HG03175 (cell line): ENCODE data around the gene MAP3K9.
"Not testable (repeated sequence)": the region's sequence is repeated elsewhere in the genome, so short reads cannot be mapped to it uniquely, and the experiment has no call there.

Experiments used
- ATAC-seq: cut with Tn5 transposase; IDR thresholded peaks from one replicate; pipeline ENCODE4 v1.9.1; 2021; ENCODE audit warnings: mild to moderate bottlenecking, moderate library complexity; ENCODE audit not compliant: unreplicated experiment

Gene MAP3K9

GRCh38 chr14:70726651-70727375 is 82.5 kb downstream of the MAP3K9 start:
- no peak for ATAC-seq

GRCh38 chr14:70724944-70725343 is 84.4 kb downstream of the MAP3K9 start:
- no peak for ATAC-seq

GRCh38 chr14:70724110-70724509 is 85.2 kb downstream of the MAP3K9 start:
- no peak for ATAC-seq

GRCh38 chr14:70723276-70723675 is 86.0 kb downstream of the MAP3K9 start:
- ATAC-seq = no peak

- ATAC-seq = no peak
Measured at GRCh38 chr14:70722418-70722817, 86.9 kb downstream of the MAP3K9 start.

GRCh38 chr14:70721542-70721941 is 87.8 kb downstream of the MAP3K9 start:
- no peak for ATAC-seq

- no peak for ATAC-seq
Measured at GRCh38 chr14:70718383-70719118, 90.8 kb downstream of the MAP3K9 start.

- no peak for ATAC-seq
Measured at GRCh38 chr14:70716958-70717357, 92.4 kb downstream of the MAP3K9 start.

- no peak for ATAC-seq
Measured at GRCh38 chr14:70716483-70716882, 92.8 kb downstream of the MAP3K9 start.

- no peak for ATAC-seq
Measured at GRCh38 chr14:70714055-70714550, 95.2 kb downstream of the MAP3K9 start.

GRCh38 chr14:70713511-70713916 is 95.8 kb downstream of the MAP3K9 start:
- no peak for ATAC-seq

GRCh38 chr14:70713096-70713495 is 96.2 kb downstream of the MAP3K9 start:
- ATAC-seq = no peak

- no peak for ATAC-seq
Measured at GRCh38 chr14:70711451-70711850, 97.9 kb downstream of the MAP3K9 start.

GRCh38 chr14:70709726-70710382 is 99.5 kb downstream of the MAP3K9 start:
- no peak for ATAC-seq

GRCh38 chr14:70708717-70709570 is 100.4 kb downstream of the MAP3K9 start:
- ATAC-seq = no peak

- ATAC-seq = peak; percentile 78
Measured at GRCh38 chr14:70707138-70708038, 101.9 kb downstream of the MAP3K9 start.

GRCh38 chr14:70706177-70706576 is 103.1 kb downstream of the MAP3K9 start:
- ATAC-seq = no peak

GRCh38 chr14:70704960-70705359 is 104.4 kb downstream of the MAP3K9 start:
- ATAC-seq = no peak

- not testable (repeated sequence) for ATAC-seq
Measured at GRCh38 chr14:70703621-70704168, 105.6 kb downstream of the MAP3K9 start.
